GM12801 (cell line): ENCODE results near the gene GPR85.

ENCODE experiments used
- CTCF ChIP-seq: IDR thresholded peaks from one replicate; pipeline ENCODE4 v1.5.1; 2011; ENCODE audit warnings: control low read depth; ENCODE audit not compliant: insufficient read length; ENCODE audit errors: extremely low read depth

Gene GPR85

GRCh38 chr7:113118074-113118959, 31.7 kb upstream of the GPR85 start, which contains the start of gene SMIM30:
Gene SMIM30 (minus strand): TSS chr7:113118554. CDS start chr7:113117578, 976 bp downstream.
- TF ChIP-seq CTCF, result no peak

GRCh38 chr7:113113912-113114311, 27.3 kb upstream of the GPR85 start:
- TF ChIP-seq CTCF, result no peak

DNA sequence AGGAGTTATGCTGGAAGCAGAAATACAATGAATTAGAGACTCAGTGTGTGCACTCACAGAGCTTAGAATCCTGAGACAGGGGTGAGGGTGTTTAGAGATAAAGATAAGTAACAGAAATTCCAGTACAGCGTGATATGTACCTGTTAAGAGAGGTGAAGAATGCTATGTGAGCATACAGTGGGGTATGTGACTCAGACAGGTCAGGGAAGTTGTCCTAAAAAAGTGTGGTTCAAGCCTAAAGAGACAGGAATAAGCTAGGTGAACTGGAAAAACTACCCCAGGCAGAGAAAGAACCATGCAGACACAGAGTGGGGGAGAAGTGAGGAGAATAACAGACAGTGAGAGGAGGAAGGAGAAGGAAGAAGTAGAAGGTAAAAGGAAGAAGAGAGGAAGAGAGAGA, 23.1 kb upstream of the GPR85 start:
- TF ChIP-seq CTCF, result no peak

DNA sequence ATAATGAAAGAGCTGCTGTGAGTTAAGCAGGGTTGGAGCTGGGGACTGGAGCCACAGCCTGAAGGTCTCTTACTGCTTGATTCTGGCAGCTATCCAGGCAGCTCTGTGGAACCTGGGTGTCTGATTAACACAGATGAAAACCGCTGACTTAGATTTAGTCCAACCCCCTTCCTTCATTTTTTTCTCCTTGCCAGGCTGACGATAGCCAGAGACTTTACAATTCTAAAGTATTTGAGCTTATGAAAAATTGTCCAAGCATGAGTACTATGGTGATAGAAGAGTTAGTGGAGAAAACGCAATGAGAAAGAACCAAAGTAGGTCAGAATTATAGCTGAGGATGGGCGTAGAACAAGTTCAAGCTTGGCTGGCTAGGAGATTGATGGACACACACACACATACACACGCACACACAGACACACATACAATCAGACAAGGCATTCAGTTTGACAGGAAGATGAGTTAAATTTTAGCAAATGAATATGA, 13.5 kb upstream of the GPR85 start:
- no peak for TF ChIP-seq CTCF

DNA sequence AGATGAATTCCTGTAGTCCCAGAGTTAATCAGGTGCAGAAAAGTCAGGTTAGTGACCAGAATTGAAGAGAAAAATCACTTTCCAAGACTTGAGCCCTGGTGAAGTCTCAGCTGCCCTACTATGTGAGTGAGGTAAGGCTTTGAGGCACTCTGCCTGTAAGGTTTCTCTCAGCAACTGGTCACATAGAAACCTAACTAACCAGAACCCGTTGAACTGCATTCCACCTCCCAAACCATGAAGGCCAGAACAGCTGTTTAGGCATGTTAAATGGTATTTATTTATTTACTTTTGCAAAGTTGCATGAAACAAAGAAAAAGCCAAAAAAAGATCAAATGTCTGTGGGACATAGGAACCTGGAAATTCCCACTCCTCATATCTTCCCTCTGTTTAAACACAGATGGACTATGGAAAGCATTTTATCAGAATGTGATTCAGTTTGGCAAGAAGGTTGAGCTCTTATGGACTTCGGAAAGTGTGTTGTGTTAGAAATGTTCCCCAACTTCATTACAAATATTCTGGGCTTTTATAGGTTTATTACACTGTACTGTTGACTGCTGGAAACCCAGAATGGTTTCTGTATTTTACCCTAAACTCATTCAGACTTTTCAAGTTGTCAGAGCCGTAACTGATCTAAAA, 12.8 kb upstream of the GPR85 start:
- no peak for TF ChIP-seq CTCF

DNA sequence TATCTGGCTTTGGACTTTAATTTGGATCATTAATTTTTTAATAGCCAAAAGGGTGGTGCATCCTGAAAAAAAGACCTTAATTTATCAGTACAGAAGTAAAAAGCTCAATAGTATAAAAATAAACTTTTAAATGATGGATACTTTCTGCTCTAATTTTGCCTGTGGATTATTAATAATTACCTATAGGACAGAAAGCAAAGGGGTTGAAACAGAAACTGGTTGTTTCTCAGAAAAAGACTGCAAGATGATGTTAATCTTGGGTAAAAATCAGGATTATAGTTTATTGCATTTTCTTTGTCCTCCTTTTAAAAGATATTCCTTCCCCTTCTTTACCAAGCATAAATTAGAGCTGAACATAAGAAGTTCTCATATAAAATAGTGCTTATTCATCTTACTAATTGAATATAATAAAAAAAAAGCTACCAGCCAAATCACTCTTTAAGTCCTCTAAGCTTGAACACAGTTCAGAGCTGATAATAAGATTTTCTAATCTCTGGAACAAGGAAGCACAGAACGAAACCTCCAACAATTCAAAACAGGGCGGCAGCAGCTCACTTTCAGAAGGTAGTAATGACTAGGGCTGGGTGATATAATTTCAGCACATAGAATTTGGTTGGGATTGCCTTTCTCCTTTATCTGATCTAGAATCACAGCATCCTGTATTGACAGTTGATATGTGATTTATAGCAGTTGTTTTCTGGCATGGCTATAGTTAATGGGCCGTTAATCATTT, 8.1 kb upstream of the GPR85 start:
- TF ChIP-seq CTCF, result no peak

DNA sequence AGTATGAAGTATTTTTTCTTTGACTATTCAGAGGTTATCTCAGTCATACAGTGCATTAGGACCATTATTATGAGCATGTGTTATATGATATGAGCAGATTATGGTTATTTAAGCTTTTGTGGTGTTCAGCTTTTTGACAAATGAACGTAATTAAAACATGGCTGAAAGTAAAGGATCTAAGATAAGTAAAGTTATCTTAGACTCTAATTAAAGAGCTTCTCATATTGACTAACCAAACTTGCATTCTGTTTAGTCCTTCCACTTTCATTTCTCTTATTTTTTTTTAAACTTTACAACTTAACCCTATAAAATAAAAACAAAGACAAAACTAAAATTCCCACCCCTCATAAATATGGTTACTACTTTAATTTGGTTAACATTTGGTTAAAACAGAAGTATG, 6.9 kb upstream of the GPR85 start:
- TF ChIP-seq CTCF, result no peak
